Muscle layer of colon (tissue), 2 donors: Measurements from ENCODE around the gene OR5M8.

Experiments used
- H3K27ac ChIP-seq: one replicate; pipeline ENCODE4 v1.7.0; 2013; ENCODE audit warnings: low read depth, mild to moderate bottlenecking, low read length, moderate library complexity
- H3K27me3 ChIP-seq, 2 donors: one replicate each; pipeline ENCODE4 v1.7.0; 2013; ENCODE audit warnings: low read length in 2 of 2, mild to moderate bottlenecking in 2 of 2; ENCODE audit not compliant: insufficient read depth in 2 of 2, control insufficient read depth in 1 of 2
- H3K36me3 ChIP-seq: one replicate; pipeline ENCODE4 v1.7.0; 2013; ENCODE audit warnings: mild to moderate bottlenecking, low read length; ENCODE audit not compliant: insufficient read depth
- H3K4me1 ChIP-seq: one replicate; pipeline ENCODE4 v1.7.0; 2013; ENCODE audit warnings: mild to moderate bottlenecking, low read length; ENCODE audit not compliant: insufficient read depth
- H3K4me3 ChIP-seq, 2 donors: one replicate each; pipeline ENCODE4 v1.7.0; 2013; ENCODE audit warnings: low read length in 2 of 2, low read depth in 1 of 2, mild to moderate bottlenecking in 1 of 2, moderate library complexity in 1 of 2
- H3K9ac ChIP-seq: one replicate; pipeline ENCODE4 v1.7.0; 2013; ENCODE audit warnings: low read length
- H3K9me3 ChIP-seq: one replicate; pipeline ENCODE4 v1.7.0; 2013; ENCODE audit warnings: mild to moderate bottlenecking, low read length
- donor health status: abdominal sarcoma.
- donor health status: Adenocarcinoma of cecum.

The OR5M8 gene

GRCh38 chr11:56491270-56491669 lies at the start of gene OR5M8:
OR5M8 (minus strand) TSS chr11:56491370; CDS start chr11:56491370, 0 bp downstream.
- H3K4me1 ChIP-seq: no peaks in the 10 kb centered on the region
- H3K27me3 ChIP-seq: no peaks in the 10 kb centered on the region
- no peak within 1 kb of the TSS for H3K4me3 ChIP-seq
- no peak within 1 kb of the TSS for H3K27ac ChIP-seq
- H3K9me3 ChIP-seq: no peaks in the 10 kb centered on the region
- H3K9ac ChIP-seq: no peak within 1 kb of the TSS
- no peaks in the 10 kb centered on the region for H3K36me3 ChIP-seq

GRCh38 chr11:56533054-56533740 lies 42.0 kb upstream of the OR5M8 start:
- no peaks in the 10 kb centered on the region for H3K4me1 ChIP-seq
- H3K9me3 ChIP-seq: no peaks in the 10 kb centered on the region
- no peak overlapping the region for H3K9ac ChIP-seq
- H3K4me3 ChIP-seq: no peak overlapping the region
- no peaks in the 10 kb centered on the region for H3K27me3 ChIP-seq
- no peaks in the 10 kb centered on the region for H3K36me3 ChIP-seq
- H3K27ac ChIP-seq: no peak overlapping the region

- Histone ChIP-seq H3K27me3 (no peaks in the 10 kb centered on the region), H3K4me3 (no peak overlapping the region), H3K36me3 (no peaks in the 10 kb centered on the region), H3K9me3 (no peaks in the 10 kb centered on the region), H3K4me1 (no peaks in the 10 kb centered on the region), H3K9ac (no peak overlapping the region), H3K27ac (no peak overlapping the region)
These were observed 40.7 kb upstream of the OR5M8 start for GRCh38 chr11:56531856-56532255.

- no peaks in the 10 kb centered on the region for H3K9me3 ChIP-seq
- H3K4me3 ChIP-seq: no peak overlapping the region
- no peaks in the 10 kb centered on the region for H3K36me3 ChIP-seq
- no peak overlapping the region for H3K9ac ChIP-seq
- H3K27ac ChIP-seq: no peak overlapping the region
- H3K27me3 ChIP-seq: no peaks in the 10 kb centered on the region
- no peaks in the 10 kb centered on the region for H3K4me1 ChIP-seq
These were observed 30.8 kb upstream of the OR5M8 start for GRCh38 chr11:56522008-56522407.

GRCh38 chr11:56513280-56513679 lies 22.1 kb upstream of the OR5M8 start:
- Histone ChIP-seq H3K9ac (no peak overlapping the region), H3K27ac (no peak overlapping the region), H3K36me3 (no peaks in the 10 kb centered on the region), H3K27me3 (no peaks in the 10 kb centered on the region), H3K9me3 (no peaks in the 10 kb centered on the region), H3K4me1 (no peaks in the 10 kb centered on the region), H3K4me3 (no peak overlapping the region)

GRCh38 chr11:56509439-56509838 lies 18.3 kb upstream of the OR5M8 start:
- H3K9ac ChIP-seq: no peak overlapping the region
- no peak overlapping the region for H3K27ac ChIP-seq
- H3K36me3 ChIP-seq: no peaks in the 10 kb centered on the region

GRCh38 chr11:56497010-56497409 lies 5.8 kb upstream of the OR5M8 start:
- Histone ChIP-seq H3K36me3 (no peaks in the 10 kb centered on the region), H3K9me3 (no peaks in the 10 kb centered on the region), H3K4me3 (no peak overlapping the region), H3K27me3 (no peaks in the 10 kb centered on the region), H3K4me1 (no peaks in the 10 kb centered on the region), H3K9ac (no peak overlapping the region), H3K27ac (no peak overlapping the region)

More at GRCh38 chr11:56509439-56509838, 18.3 kb upstream of the OR5M8 start:
- no peak overlapping the region for H3K4me3 ChIP-seq
- no peaks in the 10 kb centered on the region for H3K27me3 ChIP-seq
- no peaks in the 10 kb centered on the region for H3K9me3 ChIP-seq
- no peaks in the 10 kb centered on the region for H3K4me1 ChIP-seq

- no peaks in the 10 kb centered on the region for H3K36me3 ChIP-seq
- H3K9ac ChIP-seq: no peak overlapping the region
- no peak overlapping the region for H3K27ac ChIP-seq
- H3K4me3 ChIP-seq: no peak overlapping the region
- H3K4me1 ChIP-seq: no peaks in the 10 kb centered on the region
- no peaks in the 10 kb centered on the region for H3K9me3 ChIP-seq
- no peaks in the 10 kb centered on the region for H3K27me3 ChIP-seq
These were observed 3.9 kb upstream of the OR5M8 start for GRCh38 chr11:56495117-56495516.

GRCh38 chr11:56486801-56487200 lies 4.4 kb downstream of the OR5M8 start:
- Histone ChIP-seq H3K9me3 (no peaks in the 10 kb centered on the region), H3K4me3 (no peak overlapping the region), H3K27me3 (no peaks in the 10 kb centered on the region), H3K27ac (no peak overlapping the region), H3K4me1 (no peaks in the 10 kb centered on the region), H3K9ac (no peak overlapping the region), H3K36me3 (no peaks in the 10 kb centered on the region)

GRCh38 chr11:56474729-56475235 lies 16.4 kb downstream of the OR5M8 start:
- no peak overlapping the region for H3K4me3 ChIP-seq
- no peaks in the 10 kb centered on the region for H3K27me3 ChIP-seq
- H3K4me1 ChIP-seq: no peaks in the 10 kb centered on the region
- H3K9ac ChIP-seq: no peak overlapping the region
- H3K36me3 ChIP-seq: no peaks in the 10 kb centered on the region
- no peak overlapping the region for H3K27ac ChIP-seq
- no peaks in the 10 kb centered on the region for H3K9me3 ChIP-seq

- Histone ChIP-seq H3K27ac (no peak within 1 kb of the TSS), H3K9ac (no peak within 1 kb of the TSS), H3K36me3 (no peaks in the 10 kb centered on the region), H3K9me3 (no peaks in the 10 kb centered on the region), H3K27me3 (no peaks in the 10 kb centered on the region), H3K4me3 (no peak within 1 kb of the TSS), H3K4me1 (no peaks in the 10 kb centered on the region)
These were observed 17.9 kb downstream of the OR5M8 start, which contains the start of gene OR5M3 for GRCh38 chr11:56473252-56473651. OR5M3 (minus strand) TSS chr11:56473352; CDS start chr11:56470497, 2,855 bp downstream.

GRCh38 chr11:56457076-56457475 lies 34.1 kb downstream of the OR5M8 start:
- Histone ChIP-seq H3K9me3 (no peaks in the 10 kb centered on the region), H3K27ac (no peak overlapping the region), H3K4me3 (no peak overlapping the region), H3K27me3 (no peaks in the 10 kb centered on the region), H3K9ac (no peak overlapping the region), H3K36me3 (no peaks in the 10 kb centered on the region), H3K4me1 (no peaks in the 10 kb centered on the region)
